Activated naive CD8-positive, alpha-beta T cell treated with anti-CD3 and anti-CD28 coated beads, Interleukin-2, amount 50 U/mL, for 24 hours (primary cell): ENCODE results near the gene DMP1.

Experiments
- ATAC-seq: fragments of 150-1000 bp; cut with Tn5 transposase; one replicate; pipeline ENCODE4 v1.10.0; 2021
- DNase-seq: peaks from one replicate; pipeline ENCODE4 v3.0.0; 2021
- H3K27ac Mint-ChIP-seq: one replicate; pipeline ENCODE4 v1.8.0; 2021; ENCODE audit warnings: mild to moderate bottlenecking, mixed read lengths
- H3K27me3 Mint-ChIP-seq: one replicate; pipeline ENCODE4 v1.8.0; 2021; ENCODE audit warnings: mixed read lengths
- H3K36me3 Mint-ChIP-seq: one replicate; pipeline ENCODE4 v1.8.0; 2021; ENCODE audit warnings: low read depth, mixed read lengths
- H3K4me1 Mint-ChIP-seq: one replicate; pipeline ENCODE4 v1.8.0; 2021; ENCODE audit warnings: mixed read lengths
- H3K4me3 Mint-ChIP-seq: one replicate; pipeline ENCODE4 v1.8.0; 2021; ENCODE audit warnings: mild to moderate bottlenecking, moderate library complexity, mixed read lengths
- H3K9me3 Mint-ChIP-seq: one replicate; pipeline ENCODE4 v1.8.0; 2021; ENCODE audit warnings: mixed read lengths

Gene DMP1

DNA sequence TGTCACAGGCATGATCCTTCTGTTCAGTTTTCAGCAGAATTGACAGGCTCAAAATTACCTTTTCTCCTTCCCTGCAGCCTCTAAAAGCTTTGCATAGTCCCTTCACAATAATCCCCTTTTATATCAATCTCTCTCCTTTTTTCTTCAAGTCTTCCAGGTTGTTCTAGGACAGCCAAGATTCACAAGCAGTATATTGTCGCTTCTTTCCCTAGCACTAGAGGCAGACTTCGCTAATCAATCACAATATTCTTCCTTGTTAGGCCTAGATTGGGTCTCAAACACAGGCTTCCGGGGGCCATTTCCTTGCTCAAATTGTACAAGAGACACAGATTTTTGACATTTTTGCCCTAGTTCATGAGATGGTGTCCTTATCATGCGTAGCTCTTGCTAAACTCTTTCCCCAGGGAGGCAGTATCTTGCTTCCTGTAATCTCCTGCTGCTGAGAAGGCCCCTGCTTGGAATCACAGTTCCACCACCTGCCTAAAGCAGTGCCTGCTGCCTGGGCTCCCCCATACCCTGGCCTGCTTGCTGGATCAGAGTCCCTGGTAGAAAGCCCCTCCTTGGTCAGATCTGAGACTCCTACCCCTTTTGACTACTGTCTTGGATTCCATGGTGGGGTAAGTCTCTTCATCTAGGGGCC is 57.3 kb downstream of the DMP1 start:
- H3K27me3 Mint-ChIP-seq: peaks cover 5% of the 10 kb centered on the region
- no peak overlapping the region for H3K27ac Mint-ChIP-seq
- H3K9me3 Mint-ChIP-seq: no peaks in the 10 kb centered on the region

More for the DNA sequence above, 57.3 kb downstream of the DMP1 start:
- H3K36me3 Mint-ChIP-seq: no peaks in the 10 kb centered on the region
- ATAC-seq (no peak), DNase-seq (no peak)
- no peak overlapping the region for H3K4me3 Mint-ChIP-seq
- H3K4me1 Mint-ChIP-seq: no peaks in the 10 kb centered on the region
